Pancreas (tissue), 10 donors: ENCODE results near the gene KRT13. TPM values are rescaled to one million over a fixed set of nuclear protein-coding genes. Genes with fewer than 3 reads are reported as not detected.

Experiments
- ATAC-seq, 4 donors: fragments of 200-7000 bp; cut with Tn5 transposase; one replicate each; pipeline versions ENCODE4 v1.8.0 to v1.9.1; 2020; ENCODE audit warnings: mild to moderate bottlenecking in 4 of 4, moderate library complexity in 4 of 4
- DNase-seq, 6 donors: peaks; one replicate each; pipeline ENCODE4 v3.0.0-alpha.2; 2020
- FAIRE-seq: peaks from 2 replicates; lab custom pipeline; 2012; peaks lifted over from hg19 to GRCh38; lab: Jason Lieb, UNC
- H3K27ac ChIP-seq, 4 donors: fragments of 200-600 bp; sonication (generic); 1 replicate in 3 of 4; 2 replicates in 1 of 4; pipeline versions ENCODE4 v1.5.0 to v1.8.0; 2020
- H3K27me3 ChIP-seq, 4 donors: fragments of 200-600 bp; one replicate each; pipeline ENCODE4 v1.8.0; 2021
- H3K36me3 ChIP-seq, 3 donors: fragments of 200-600 bp; sonication (generic) in 1 of 3; one replicate each; pipeline versions ENCODE4 v1.5.0 to v1.8.0; 2020 to 2021
- H3K4me1 ChIP-seq, 3 donors: fragments of 200-600 bp; one replicate each; pipeline ENCODE4 v1.8.0; 2021
- H3K4me3 ChIP-seq, 4 donors: fragments of 200-600 bp; sonication (generic) in 2 of 4; one replicate each; pipeline versions ENCODE4 v1.5.0 to v1.8.0; 2020 to 2021
- H3K9me3 ChIP-seq, 4 donors: fragments of 200-600 bp; one replicate each; pipeline ENCODE4 v1.8.0; 2021
- CTCF ChIP-seq, 4 donors: fragments of 200-600 bp; sonication (generic) in 3 of 4; IDR thresholded peaks; one replicate each; pipeline versions ENCODE4 v1.5.0 to v1.8.0; 2021; ENCODE audit warnings: antibody characterized with exemption in 4 of 4
- WGBS, 2 donors: extraction: QIAGEN DNeasy Blood & Tissue Kit; methylation state at CpG; one replicate each; pipeline ENCODE4 v1.1.7; 2013; 5-methylcytosine and 5-hydroxymethylcytosine counted together
- intact Hi-C, 3 donors: fragments of 100-400 bp; cut with DNase I; formaldehyde crosslinking; loops; one replicate each; pipeline versions ENCODE4 v1.11.1 to v1.14.2; 2022
- polyA plus RNA-seq, 2 donors: library from polyadenylated mRNA; stranded (reverse); fragments of 200-250 nt; gene quantifications; one replicate each; pipeline ENCODE4 v1.2.3, GENCODE V29; 2013
- total RNA-seq, 6 donors: library from RNA; stranded (reverse); fragmentation: NEBNext Ultra II Directional in 4 of 6; extraction: Animal tissue kit (Norgen Biotek cat#: 25700) in 4 of 6; gene quantifications; one replicate each; pipeline versions ENCODE4 v1.2.1 to v1.2.4, GENCODE V29; 2021 to 2023
- donor health status: healthy with polysubstance abuse.
- donor health status: DM: no; HTN: no; CAD: no; lungs with moderate emphysema.
- donor health status: DM: no; HTN: no; CAD: no.
- donor health status: control.
- donor health status: control.
- donor health status: Bipolar disorder and iron deficiency.
- donor health status: DM: yes; HTN: yes; CAD: no.
- donor health status: DM: no; HTN: no; CAD: no.
- donor health status: DM: no; HTN: no; CAD: no.
- donor health status: DM: yes; HTN: yes; CAD: no.

Gene KRT13
- total and polyA plus RNA-seq, 8 donors, result 0.39 to 11.9 (median 5.3) TPM; not detected in 5

- DNase-seq (peak in 4 of 6 donors; percentile 23 to 52 (median 40)), ATAC-seq (peak; percentile 28 to 70 (median 52)), FAIRE-seq (no peak)
- WGBS, 2 donors, result 59 to 62% methylated on average over 6 of the region's 6 CpGs
- peak overlapping the region; percentile 30 to 63 (median 43) for H3K27ac ChIP-seq
- H3K4me1 ChIP-seq, result peaks cover 0 to 6% (median 4%) of the 10 kb centered on the region in 3 donors
- no peaks in the 10 kb centered on the region for H3K36me3 ChIP-seq
- H3K4me3 ChIP-seq, result no peak overlapping the region
- H3K9me3 ChIP-seq, result no peaks in the 10 kb centered on the region
- intact Hi-C loops, result loop anchor here in 1 of 3 donors (10.0 kb wide), 1 partner anchor 617 kb away; no protein-coding TSS in a partner anchor
- H3K27me3 ChIP-seq, result no peaks in the 10 kb centered on the region
- no peak for TF ChIP-seq CTCF (IDR thresholded peaks at IDR 0.05)
These were observed 16.3 kb upstream of the KRT13 start for GRCh38 chr17:41521574-41522261.

GRCh38 chr17:41520821-41521521 lies 15.6 kb upstream of the KRT13 start:
- no peak overlapping the region for H3K4me3 ChIP-seq
- H3K36me3 ChIP-seq, result no peaks in the 10 kb centered on the region
- intact Hi-C loops, result loop anchor here in 1 of 3 donors (10.0 kb wide), 1 partner anchor 616 kb away; no protein-coding TSS in a partner anchor
- no peak for TF ChIP-seq CTCF (IDR thresholded peaks at IDR 0.05)
- H3K27me3 ChIP-seq, result no peaks in the 10 kb centered on the region
- no peak for FAIRE-seq
- H3K4me1 ChIP-seq, result peaks cover 0 to 6% (median 4%) of the 10 kb centered on the region in 3 donors
- WGBS, 2 donors, result 53 to 54% methylated on average over 10 of the region's 10 CpGs
- H3K9me3 ChIP-seq, result no peaks in the 10 kb centered on the region
- peak overlapping the region; percentile 30 to 63 (median 43) for H3K27ac ChIP-seq
- ATAC-seq, result peak in 2 of 4 donors; percentile 6 to 9
- DNase-seq, result peak in 1 of 6 donors; percentile 42

GRCh38 chr17:41519501-41520224 lies 14.3 kb upstream of the KRT13 start:
- 20 to 22% methylated on average over 10 to 11 of the region's 11 CpGs for WGBS, 2 donors
- Histone ChIP-seq H3K4me3 (no peak overlapping the region), H3K9me3 (no peaks in the 10 kb centered on the region), H3K36me3 (no peaks in the 10 kb centered on the region), H3K27me3 (no peaks in the 10 kb centered on the region), H3K27ac (peak overlapping the region in 3 of 4 donors; percentile 10 to 67 (median 30)), H3K4me1 (peaks cover 0 to 6% (median 4%) of the 10 kb centered on the region in 3 donors)
- peak in 4 of 6 donors; percentile 36 to 67 (median 60) for DNase-seq
- no peak for FAIRE-seq
- intact Hi-C loops, result loop anchor here in 1 of 3 donors (10.0 kb wide), 1 partner anchor 615 kb away; no protein-coding TSS in a partner anchor
- no peak for TF ChIP-seq CTCF (IDR thresholded peaks at IDR 0.05)
- peak; percentile 13 to 68 (median 52) for ATAC-seq

- Histone ChIP-seq H3K4me3 (no peak within 1 kb of the TSS), H3K27me3 (no peaks in the 10 kb centered on the region), H3K36me3 (no peaks in the 10 kb centered on the region), H3K27ac (peak within 1 kb of the TSS in 2 of 4 donors; percentile 30 to 67), H3K9me3 (no peaks in the 10 kb centered on the region), H3K4me1 (peaks cover 0 to 6% (median 4%) of the 10 kb centered on the region in 3 donors)
- no peak for ATAC-seq
- no peak for TF ChIP-seq CTCF (IDR thresholded peaks at IDR 0.05)
- DNase-seq, result peak in 1 of 6 donors; percentile 16
- intact Hi-C loops, result no loop called here
- 52 to 65% methylated on average over 8 of the region's 8 CpGs for WGBS, 2 donors
- no peak for FAIRE-seq
These were observed 13.5 kb upstream of the KRT13 start, which contains the start of gene KRT15 for GRCh38 chr17:41518789-41519449. TSS of gene KRT15 (minus strand) at chr17:41518890. CDS start at chr17:41518827, 63 bp downstream.
